ENCODE measurements around the gene COL18A1. TPM values are rescaled to one million over a fixed set of nuclear protein-coding genes. Genes with fewer than 3 reads are reported as not detected.

The COL18A1 gene
- polyA plus RNA-seq, 1 donor (not counting 4 experiments of a cell fraction or from before 2014, with no cell fraction given) = 13.0 TPM

- Histone ChIP-seq H3K36me3 (ENCODE audit: control insufficient read depth in 2 of 2, extremely low read depth in 1 of 2, insufficient read depth in 2 of 2, low read length in 2 of 2) (peaks cover 2 to 3% of the 10 kb centered on the region in 2 experiments), H3K27me3 (ENCODE audit: control insufficient read depth, extremely low read depth, insufficient read depth, low read length) (no peaks in the 10 kb centered on the region), H3K79me2 (ENCODE audit: control insufficient read depth, insufficient read depth, low read length) (no peaks in the 10 kb centered on the region), H3K4me1 (ENCODE audit: control insufficient read depth, extremely low read depth, insufficient read depth, low read length) (peaks cover 10% of the 10 kb centered on the region), H3K9ac (ENCODE audit: control insufficient read depth, extremely low read depth, insufficient read depth, low read length) (no peak overlapping the region), H3K4me2 (ENCODE audit: control insufficient read depth, extremely low read depth, insufficient read depth, low read depth, low read length) (no peak overlapping the region), H3K4me3 (ENCODE audit: control insufficient read depth in 2 of 3, extremely low read depth in 1 of 3, insufficient read depth in 2 of 3, low read depth in 1 of 3, low read length in 3 of 3) (no peak overlapping the region), H2AFZ (ENCODE audit: control insufficient read depth, low read length) (no peak overlapping the region), H3K27ac (ENCODE audit: control insufficient read depth, insufficient read depth, low read length) (no peak overlapping the region), H4K20me1 (ENCODE audit: control insufficient read depth, extremely low read depth, insufficient read depth, low read length) (no peaks in the 10 kb centered on the region), H3K9me1 (ENCODE audit: control insufficient read depth, extremely low read depth, insufficient read depth, low read length) (no peaks in the 10 kb centered on the region), H3K9me3 (ENCODE audit: control insufficient read depth, low read depth, low read length) (no peaks in the 10 kb centered on the region)
- FAIRE-seq (no peak), DNase-seq (ENCODE audit: low read depth, low spot score) (no peak)
- dilution Hi-C loops (cut with MboI; ENCODE audit: extremely low pct_ligation_motif_present, low sequenced_read_pairs) = no loop called here
- TF ChIP-seq CTCF (optimal IDR thresholded peaks at IDR 0.05 in 1 of 3, IDR thresholded peaks at IDR 0.05 in 1 of 3, conservative IDR thresholded peaks at IDR 0.05 in 1 of 3; ENCODE audit: extremely low read depth in 1 of 3, insufficient read depth in 2 of 3, low read length in 3 of 3) (no peak), EZH2 (IDR thresholded peaks at IDR 0.05; ENCODE audit: low read length) (no peak)
These were observed 118.0 kb downstream of the COL18A1 start for GRCh38 chr21:45522986-45523385.

GRCh38 chr21:45523411-45524101 lies 118.6 kb downstream of the COL18A1 start:
- H3K36me3 ChIP-seq (ENCODE audit: control insufficient read depth in 2 of 2, extremely low read depth in 1 of 2, insufficient read depth in 2 of 2, low read length in 2 of 2) = peaks cover 3 to 4% of the 10 kb centered on the region in 2 experiments
- H3K4me3 ChIP-seq (ENCODE audit: control insufficient read depth in 2 of 3, extremely low read depth in 1 of 3, insufficient read depth in 2 of 3, low read depth in 1 of 3, low read length in 3 of 3) = no peak overlapping the region
- peaks cover 11% of the 10 kb centered on the region for H3K4me1 ChIP-seq (ENCODE audit: control insufficient read depth, extremely low read depth, insufficient read depth, low read length)
- H4K20me1 ChIP-seq (ENCODE audit: control insufficient read depth, extremely low read depth, insufficient read depth, low read length) = no peaks in the 10 kb centered on the region
- H3K27ac ChIP-seq (ENCODE audit: control insufficient read depth, insufficient read depth, low read length) = no peak overlapping the region
- no peaks in the 10 kb centered on the region for H3K9me3 ChIP-seq (ENCODE audit: control insufficient read depth, low read depth, low read length)
- H3K9me1 ChIP-seq (ENCODE audit: control insufficient read depth, extremely low read depth, insufficient read depth, low read length) = no peaks in the 10 kb centered on the region
- no peaks in the 10 kb centered on the region for H3K27me3 ChIP-seq (ENCODE audit: control insufficient read depth, extremely low read depth, insufficient read depth, low read length)
- H3K79me2 ChIP-seq (ENCODE audit: control insufficient read depth, insufficient read depth, low read length) = no peaks in the 10 kb centered on the region
- no peak for DNase-seq (ENCODE audit: low read depth, low spot score)
- no peak overlapping the region for H3K4me2 ChIP-seq (ENCODE audit: control insufficient read depth, extremely low read depth, insufficient read depth, low read depth, low read length)
- dilution Hi-C loops (cut with MboI; ENCODE audit: extremely low pct_ligation_motif_present, low sequenced_read_pairs) = no loop called here
- FAIRE-seq = no peak
- TF ChIP-seq CTCF (optimal IDR thresholded peaks at IDR 0.05 in 1 of 3, IDR thresholded peaks at IDR 0.05 in 1 of 3, conservative IDR thresholded peaks at IDR 0.05 in 1 of 3; ENCODE audit: extremely low read depth in 1 of 3, insufficient read depth in 2 of 3, low read length in 3 of 3) = no peak
- no peak for TF ChIP-seq EZH2 (IDR thresholded peaks at IDR 0.05; ENCODE audit: low read length)
- no peak overlapping the region for H2AFZ ChIP-seq (ENCODE audit: control insufficient read depth, low read length)
- no peak overlapping the region for H3K9ac ChIP-seq (ENCODE audit: control insufficient read depth, extremely low read depth, insufficient read depth, low read length)

Data from keratinocyte (primary cell).